NT2/D1 (cell line): ENCODE measurements around the gene ACAP1.

Source experiments
- SUZ12 ChIP-seq: IDR thresholded peaks from 2 replicates; pipeline ENCODE4 v1.6.1; 2011; ENCODE audit not compliant: insufficient read length, insufficient read depth; ENCODE audit errors: extremely low read depth
- ZNF274 ChIP-seq: IDR thresholded peaks from 2 replicates; pipeline ENCODE4 v1.6.1; 2011; ENCODE audit warnings: mild to moderate bottlenecking, low read depth, low read length

DNA sequence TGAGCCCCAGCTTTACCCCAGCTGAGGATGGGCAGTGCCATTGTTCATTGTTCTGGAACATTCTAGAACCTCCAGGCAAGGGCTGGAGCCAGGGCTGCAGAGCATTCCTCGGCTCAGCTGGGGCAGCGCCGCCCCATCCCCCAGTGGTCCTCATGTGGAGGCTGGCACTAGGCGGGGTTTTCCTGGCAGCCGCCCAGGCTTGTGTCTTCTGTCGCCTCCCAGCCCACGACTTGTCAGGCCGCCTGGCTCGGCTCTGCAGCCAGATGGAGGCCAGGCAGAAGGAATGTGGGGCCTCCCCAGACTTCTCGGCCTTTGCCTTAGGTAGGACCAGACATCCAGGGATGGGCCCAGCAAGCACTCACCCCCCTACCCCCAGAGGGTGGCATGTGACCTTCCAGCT lies 18.7 kb downstream of the ACAP1 start, which contains the start of gene TMEM95:
- no peak for TF ChIP-seq SUZ12
- no peak for TF ChIP-seq ZNF274
